ENCODE data around the gene OR56A4. TPM values are rescaled to one million over a fixed set of nuclear protein-coding genes. Genes with fewer than 3 reads are reported as not detected.

The OR56A4 gene
- total and polyA plus RNA-seq, 2 donors (not counting 3 experiments of a cell fraction or from before 2014, with no cell fraction given) = not detected

DNA sequence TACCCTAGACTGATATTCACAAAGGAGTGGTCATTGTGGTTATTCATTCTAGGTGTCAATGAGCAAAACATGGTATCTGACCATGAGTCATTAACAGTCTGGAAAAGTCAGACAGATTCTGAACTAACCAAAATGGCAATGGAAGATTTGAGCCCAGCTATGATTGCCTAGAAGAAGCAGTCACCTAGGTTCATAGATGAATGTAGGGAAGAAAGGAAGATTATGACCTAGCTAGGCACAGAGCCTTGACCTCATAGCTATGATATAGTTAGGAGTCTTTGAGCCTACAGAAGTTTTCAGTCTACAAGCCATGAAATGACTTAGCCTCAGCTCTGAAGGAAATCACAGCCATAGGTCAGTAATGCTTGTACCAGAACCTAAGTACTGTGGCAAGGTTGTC is 351 bp downstream of the OR56A4 start:
- Histone ChIP-seq H4K20me1 (replicated peaks; ENCODE audit: control insufficient read depth, extremely low read depth, insufficient read depth, low read length) (no peaks in the 10 kb centered on the region), H2AFZ (ENCODE audit: low read depth, low read length) (no peak overlapping the region), H3K27me3 (ENCODE audit: control insufficient read depth in 2 of 2, insufficient read depth in 2 of 2, low read length in 2 of 2) (peaks cover 0 to 6% of the 10 kb centered on the region in 2 experiments), H3K4me1 (ENCODE audit: control insufficient read depth, extremely low read depth, insufficient read depth, low read length) (no peaks in the 10 kb centered on the region), H3K27ac (ENCODE audit: insufficient read depth, low read depth, low read length) (no peak overlapping the region), H3K4me2 (ENCODE audit: insufficient read depth, low read length) (no peak overlapping the region), H3K36me3 (ENCODE audit: control insufficient read depth in 2 of 2, extremely low read depth in 1 of 2, insufficient read depth in 2 of 2, low read length in 2 of 2) (no peaks in the 10 kb centered on the region), H3K4me3 (replicated peaks in 1 of 3; ENCODE audit: insufficient read depth in 1 of 3, low read depth in 1 of 3, low read length in 3 of 3) (no peak overlapping the region), H3K9ac (replicated peaks; ENCODE audit: extremely low read depth, insufficient read depth, low read length) (no peak overlapping the region), H3K79me2 (ENCODE audit: control insufficient read depth, insufficient read depth, low read length) (no peaks in the 10 kb centered on the region), H3K9me1 (replicated peaks; ENCODE audit: control insufficient read depth, extremely low read depth, insufficient read depth, low read length) (no peaks in the 10 kb centered on the region), H3K9me3 (replicated peaks; ENCODE audit: control insufficient read depth, insufficient read depth, low read length) (no peaks in the 10 kb centered on the region)
- TF ChIP-seq POLR2AphosphoS5 (IDR thresholded peaks at IDR 0.05; ENCODE audit: insufficient read depth, low read depth, low read length) = no peak
- TF ChIP-seq MYC (IDR thresholded peaks at IDR 0.05; ENCODE audit: low read depth, low read length) = no peak
- no peak for TF ChIP-seq JUN (IDR thresholded peaks at IDR 0.05; ENCODE audit: borderline replicate concordance, insufficient read depth, insufficient read length, low read depth)
- no peak for TF ChIP-seq FOS (IDR thresholded peaks at IDR 0.05; ENCODE audit: borderline replicate concordance, insufficient read depth, low read length)
- TF ChIP-seq, protein P1, sequence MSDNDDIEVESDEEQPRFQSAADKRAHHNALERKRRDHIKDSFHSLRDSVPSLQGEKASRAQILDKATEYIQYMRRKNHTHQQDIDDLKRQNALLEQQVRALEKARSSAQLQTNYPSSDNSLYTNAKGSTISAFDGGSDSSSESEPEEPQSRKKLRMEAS (IDR thresholded peaks at IDR 0.05; ENCODE audit: insufficient read depth, insufficient read length) = no peak
- no peak for TF ChIP-seq GATA2 (IDR thresholded peaks at IDR 0.05; ENCODE audit: insufficient read depth, insufficient read length, low read depth, low read length)
- TF ChIP-seq, protein P2, sequence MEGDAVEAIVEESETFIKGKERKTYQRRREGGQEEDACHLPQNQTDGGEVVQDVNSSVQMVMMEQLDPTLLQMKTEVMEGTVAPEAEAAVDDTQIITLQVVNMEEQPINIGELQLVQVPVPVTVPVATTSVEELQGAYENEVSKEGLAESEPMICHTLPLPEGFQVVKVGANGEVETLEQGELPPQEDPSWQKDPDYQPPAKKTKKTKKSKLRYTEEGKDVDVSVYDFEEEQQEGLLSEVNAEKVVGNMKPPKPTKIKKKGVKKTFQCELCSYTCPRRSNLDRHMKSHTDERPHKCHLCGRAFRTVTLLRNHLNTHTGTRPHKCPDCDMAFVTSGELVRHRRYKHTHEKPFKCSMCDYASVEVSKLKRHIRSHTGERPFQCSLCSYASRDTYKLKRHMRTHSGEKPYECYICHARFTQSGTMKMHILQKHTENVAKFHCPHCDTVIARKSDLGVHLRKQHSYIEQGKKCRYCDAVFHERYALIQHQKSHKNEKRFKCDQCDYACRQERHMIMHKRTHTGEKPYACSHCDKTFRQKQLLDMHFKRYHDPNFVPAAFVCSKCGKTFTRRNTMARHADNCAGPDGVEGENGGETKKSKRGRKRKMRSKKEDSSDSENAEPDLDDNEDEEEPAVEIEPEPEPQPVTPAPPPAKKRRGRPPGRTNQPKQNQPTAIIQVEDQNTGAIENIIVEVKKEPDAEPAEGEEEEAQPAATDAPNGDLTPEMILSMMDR (IDR thresholded peaks at IDR 0.05; ENCODE audit: extremely low read depth in 1 of 2, insufficient read depth in 1 of 2, low read depth in 1 of 2, low read length in 2 of 2) = no peak
- no peak for TF ChIP-seq POLR2A (IDR thresholded peaks at IDR 0.05; ENCODE audit: low read depth, low read length)
- no peak for TF ChIP-seq EZH2 (IDR thresholded peaks at IDR 0.05; ENCODE audit: borderline replicate concordance, low read depth, low read length, severe bottlenecking)
- no peak for FAIRE-seq
- intact Hi-C loops (cut with micrococcal nuclease) = no loop called here
- CTCF ChIA-PET = interaction anchor here (1.0 kb wide), 1 partner anchor 14 kb away, joined by 4 read pairs; no protein-coding TSS in a partner anchor
- no peak for DNase-seq (ENCODE audit: low read depth, low spot score)
- POLR2A ChIA-PET = no interaction called here
- no TSS peak for BruUV-seq (replicated peaks)
- dilution Hi-C loops (cut with MboI; ENCODE audit: extremely low pct_ligation_motif_present, low sequenced_read_pairs) = no loop called here

Data from endothelial cell of umbilical vein (primary cell).